Right lung (tissue), 5 donors: ENCODE measurements around the gene POLR3A. TPM values are rescaled to one million over a fixed set of nuclear protein-coding genes. Genes with fewer than 3 reads are reported as not detected.

Source experiments
- DNase-seq, 2 donors: peaks; one replicate each; pipeline ENCODE4 v3.0.0-alpha.2; 2013
- polyA plus RNA-seq, 5 donors: library from polyadenylated mRNA; unstranded; fragments of 120-200 nt; gene quantifications; one replicate each; pipeline versions ENCODE4 v1.2.1 to v1.2.3, GENCODE V29; 2013; ENCODE audit warnings: inconsistent platforms in 1 of 5, low replicate concordance in 1 of 5; ENCODE audit not compliant: insufficient read length in 5 of 5, insufficient read depth in 1 of 5

The POLR3A gene
- polyA plus RNA-seq, 5 donors = 14.7 to 20.8 (median 17.0) TPM

DNA sequence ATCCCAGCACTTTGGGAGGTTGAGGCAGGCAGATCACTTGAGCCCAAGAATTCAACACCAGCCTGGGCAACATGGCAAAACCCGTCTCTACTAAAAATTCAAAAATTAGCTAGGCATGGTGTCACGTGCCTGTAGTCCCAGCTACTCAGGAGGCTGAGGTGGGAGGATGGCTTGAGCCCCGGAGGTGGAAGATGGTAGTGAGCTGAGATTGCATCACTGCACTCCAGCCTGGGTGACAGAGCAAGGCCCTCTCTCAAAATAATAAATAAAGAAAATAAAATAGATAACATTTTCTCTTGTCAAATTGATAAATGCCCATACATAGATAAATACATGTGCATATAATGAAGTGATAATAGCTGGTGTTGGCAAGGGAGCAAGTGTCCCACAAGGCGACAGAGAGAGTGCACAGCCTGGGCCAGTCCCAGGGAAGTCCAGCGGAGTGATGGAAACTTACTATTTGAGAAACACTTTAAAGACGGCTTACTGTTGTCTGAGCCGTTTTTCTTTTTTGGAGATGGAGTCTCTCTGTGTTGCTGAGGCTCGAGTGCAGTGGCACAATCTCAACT lies 69.3 kb downstream of the POLR3A start:
- peak; percentile 80 to 81 for DNase-seq

- DNase-seq = peak; percentile 67 to 78
These were observed 69.9 kb downstream of the POLR3A start for GRCh38 chr10:77959384-77959783.

DNA sequence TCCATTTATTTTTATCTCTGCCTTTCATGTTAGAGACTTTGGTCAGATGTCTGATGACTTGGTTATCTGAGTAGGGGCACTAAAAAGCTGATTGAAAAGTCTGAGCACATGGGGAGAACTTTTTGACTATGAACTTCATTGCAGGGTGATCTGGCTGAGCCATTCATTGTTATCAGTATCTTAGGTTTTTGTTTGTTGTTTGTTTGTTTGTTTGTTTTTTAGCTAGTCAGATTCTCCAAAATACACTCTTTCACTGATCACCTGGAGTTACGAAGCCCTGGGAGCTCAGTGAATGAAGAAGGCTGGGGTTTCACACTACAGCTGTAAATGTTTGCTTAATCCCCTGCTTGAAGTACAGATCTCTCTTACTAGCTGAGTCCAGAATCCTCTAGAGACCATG lies 74.2 kb downstream of the POLR3A start:
- DNase-seq = no peak

- no peak for DNase-seq
These were observed 80.1 kb downstream of the POLR3A start for GRCh38 chr10:77949167-77949566.

- no peak for DNase-seq
These were observed 83.2 kb downstream of the POLR3A start for GRCh38 chr10:77946084-77946483.

- no peak for DNase-seq
These were observed 84.8 kb downstream of the POLR3A start for GRCh38 chr10:77944519-77944918.

DNA sequence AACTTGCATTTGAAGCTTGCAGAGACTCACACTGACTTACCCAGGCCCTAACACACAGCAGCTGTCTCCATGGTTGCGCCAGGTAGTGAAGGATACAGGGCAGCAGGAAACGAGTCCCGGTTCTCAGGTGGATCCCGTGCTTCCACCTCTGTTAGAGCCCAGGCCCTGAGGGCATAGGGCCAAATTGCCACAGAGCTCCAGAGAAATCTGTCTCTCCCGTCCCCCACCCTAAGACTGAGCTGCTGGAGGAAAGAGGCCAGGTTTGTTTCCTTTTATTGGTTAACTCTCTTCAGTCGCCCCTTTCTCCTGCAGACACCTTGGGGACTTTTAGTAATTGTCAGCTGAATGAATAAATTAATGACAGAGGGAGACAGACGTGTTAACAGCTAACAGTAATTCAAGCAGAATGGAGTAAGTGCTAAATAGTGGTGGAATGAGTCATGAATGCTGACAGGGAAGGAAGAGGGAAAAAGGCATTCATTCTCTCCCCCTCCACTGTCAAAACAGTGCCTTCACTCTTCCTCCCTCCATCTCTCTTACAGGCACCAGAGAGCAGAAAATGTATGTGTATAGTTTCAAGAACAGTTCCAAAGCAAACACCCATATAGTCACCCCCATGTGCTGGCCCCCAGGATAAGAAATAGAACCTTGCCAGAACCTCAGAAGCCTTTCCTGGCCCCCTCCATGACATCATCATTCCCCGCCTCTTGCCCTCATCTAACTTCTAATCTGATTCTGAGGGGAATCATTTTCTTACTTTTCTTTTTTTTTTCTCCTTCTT lies 86.0 kb downstream of the POLR3A start:
- DNase-seq = no peak

DNA sequence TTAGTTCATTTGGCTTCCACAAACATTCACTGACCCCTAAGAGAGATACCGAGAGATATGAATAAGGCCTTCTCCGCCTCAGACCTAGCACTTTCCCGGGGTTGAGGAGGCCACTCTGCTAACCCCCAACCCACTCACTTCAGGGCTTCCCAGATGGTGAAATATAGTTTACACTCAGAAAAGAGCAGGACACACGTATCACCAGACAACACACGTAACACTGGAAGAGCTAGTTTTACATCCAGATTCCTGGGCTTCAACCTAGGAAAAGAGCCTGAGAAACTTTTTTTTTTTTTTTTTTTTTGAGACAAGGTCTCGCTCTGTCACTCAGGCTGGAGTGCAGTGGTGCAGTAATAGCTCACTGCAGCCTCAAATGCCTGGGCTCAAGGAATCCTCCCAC lies 87.5 kb downstream of the POLR3A start:
- no peak for DNase-seq

GRCh38 chr10:77940627-77941026 lies 88.7 kb downstream of the POLR3A start:
- no peak for DNase-seq

DNA sequence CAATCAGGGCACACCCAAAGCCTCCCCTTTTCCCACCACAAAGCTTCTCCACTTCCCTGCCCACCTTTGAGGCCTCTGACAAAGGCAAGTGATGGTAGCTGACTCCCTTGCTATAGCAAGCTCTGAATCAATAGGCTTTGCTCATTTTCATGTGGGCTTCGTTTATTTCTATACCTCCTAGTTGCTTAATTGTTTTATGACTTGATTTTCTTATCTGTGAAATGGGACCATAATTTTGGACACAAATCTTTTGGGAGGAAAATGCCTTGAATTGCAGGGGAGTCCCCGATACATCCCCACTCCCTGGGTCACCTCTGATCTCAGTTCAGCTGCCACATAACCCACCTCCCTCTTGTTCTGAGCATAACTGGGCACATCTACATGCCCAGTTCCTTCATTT lies 89.1 kb downstream of the POLR3A start:
- no peak for DNase-seq

DNA sequence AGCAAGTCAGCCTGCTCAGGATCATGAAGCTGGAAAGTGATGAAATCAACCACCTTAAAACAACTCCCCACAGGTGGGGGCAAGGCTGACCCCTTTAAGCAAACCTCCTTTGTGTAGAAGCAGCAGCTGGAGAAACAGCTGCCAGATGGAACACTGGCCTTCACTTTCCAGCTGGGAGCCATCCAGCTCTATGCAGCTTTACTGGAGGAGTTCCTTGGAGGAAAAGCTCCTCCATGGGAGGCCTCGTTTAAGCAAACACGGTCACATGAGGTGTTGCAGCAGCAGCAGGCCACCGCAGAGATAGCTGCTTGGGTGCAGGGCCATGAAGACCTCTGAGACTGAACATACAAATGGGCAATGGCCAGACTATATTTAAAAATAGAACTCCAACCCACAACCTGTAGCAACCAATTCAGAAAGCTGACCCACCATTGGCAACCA lies 89.7 kb downstream of the POLR3A start:
- peak; percentile 76 to 80 for DNase-seq

DNA sequence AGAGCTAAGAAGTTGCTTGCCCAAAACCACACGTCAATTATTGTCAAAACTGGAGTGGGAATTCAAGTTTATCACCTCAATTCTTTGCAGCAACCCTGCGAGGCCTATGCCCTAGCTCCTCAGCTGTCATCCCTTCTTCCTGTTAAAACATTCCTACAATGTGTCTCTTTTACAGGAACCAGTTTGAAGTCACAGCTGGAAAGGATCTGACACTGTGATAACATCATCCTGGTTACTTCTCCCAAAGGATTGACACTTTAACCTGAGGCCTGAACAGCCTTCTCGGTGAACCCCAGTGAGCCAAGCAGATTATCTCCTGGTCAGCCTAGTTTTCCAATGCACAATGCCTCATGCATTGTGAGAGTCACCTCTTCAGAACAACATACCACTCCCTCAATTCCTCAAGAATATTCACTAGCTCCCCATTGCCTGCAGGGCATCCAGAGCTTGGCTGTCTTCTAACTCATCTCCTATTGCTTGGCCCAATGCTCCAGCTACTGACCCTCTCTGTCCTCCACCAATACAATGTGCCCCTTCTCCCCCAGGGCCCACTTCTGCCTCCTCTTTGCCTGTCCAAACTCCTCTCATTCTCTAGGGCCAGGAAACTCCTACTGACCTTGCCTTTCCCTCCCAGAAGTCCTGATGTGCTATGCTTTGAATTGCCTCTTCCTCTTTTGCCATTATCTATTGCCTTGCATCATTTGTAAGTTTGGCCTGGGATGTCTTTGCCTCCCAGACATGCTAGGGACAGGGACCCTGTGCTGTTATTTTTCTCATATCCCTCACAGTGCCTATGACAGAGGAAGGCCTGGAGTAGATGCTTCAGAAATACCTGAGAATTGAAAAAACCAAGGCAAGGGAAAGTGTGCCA lies 92.4 kb downstream of the POLR3A start:
- no peak for DNase-seq

DNA sequence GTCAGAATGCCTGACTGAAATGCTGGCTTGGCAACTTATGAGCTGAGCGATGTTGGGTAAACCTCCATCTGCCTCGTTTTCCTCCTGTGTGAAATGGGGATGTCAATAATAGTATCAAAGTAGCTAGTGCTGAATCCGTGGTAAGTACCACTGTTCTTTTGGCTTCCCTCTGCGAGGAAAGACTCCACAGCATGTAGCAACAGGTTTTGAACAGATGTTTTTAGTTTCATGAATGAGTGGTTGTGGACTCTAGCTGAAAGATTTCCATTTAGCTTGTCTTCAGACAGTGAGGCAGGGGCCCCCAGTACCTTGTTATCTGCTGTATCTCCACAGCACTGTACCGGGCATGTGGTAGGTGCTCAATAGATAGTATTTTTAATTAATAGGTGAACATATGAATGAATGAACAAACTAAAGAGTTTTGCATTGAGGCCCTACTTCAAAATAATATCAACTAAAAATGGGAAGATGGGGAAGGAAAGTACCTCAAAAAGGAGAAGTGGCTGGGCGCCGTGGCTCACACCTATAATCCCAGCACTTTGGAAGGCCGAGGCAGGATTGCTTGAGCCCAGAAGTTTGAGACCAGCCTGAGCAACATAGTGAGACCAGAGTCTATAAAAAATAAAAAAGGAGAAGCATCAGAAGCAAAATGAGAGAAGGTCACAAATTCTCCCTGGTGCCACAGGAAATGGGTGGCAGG lies 97.1 kb downstream of the POLR3A start:
- DNase-seq = no peak

GRCh38 chr10:77927402-77928246 lies 101.7 kb downstream of the POLR3A start:
- no peak for DNase-seq

DNA sequence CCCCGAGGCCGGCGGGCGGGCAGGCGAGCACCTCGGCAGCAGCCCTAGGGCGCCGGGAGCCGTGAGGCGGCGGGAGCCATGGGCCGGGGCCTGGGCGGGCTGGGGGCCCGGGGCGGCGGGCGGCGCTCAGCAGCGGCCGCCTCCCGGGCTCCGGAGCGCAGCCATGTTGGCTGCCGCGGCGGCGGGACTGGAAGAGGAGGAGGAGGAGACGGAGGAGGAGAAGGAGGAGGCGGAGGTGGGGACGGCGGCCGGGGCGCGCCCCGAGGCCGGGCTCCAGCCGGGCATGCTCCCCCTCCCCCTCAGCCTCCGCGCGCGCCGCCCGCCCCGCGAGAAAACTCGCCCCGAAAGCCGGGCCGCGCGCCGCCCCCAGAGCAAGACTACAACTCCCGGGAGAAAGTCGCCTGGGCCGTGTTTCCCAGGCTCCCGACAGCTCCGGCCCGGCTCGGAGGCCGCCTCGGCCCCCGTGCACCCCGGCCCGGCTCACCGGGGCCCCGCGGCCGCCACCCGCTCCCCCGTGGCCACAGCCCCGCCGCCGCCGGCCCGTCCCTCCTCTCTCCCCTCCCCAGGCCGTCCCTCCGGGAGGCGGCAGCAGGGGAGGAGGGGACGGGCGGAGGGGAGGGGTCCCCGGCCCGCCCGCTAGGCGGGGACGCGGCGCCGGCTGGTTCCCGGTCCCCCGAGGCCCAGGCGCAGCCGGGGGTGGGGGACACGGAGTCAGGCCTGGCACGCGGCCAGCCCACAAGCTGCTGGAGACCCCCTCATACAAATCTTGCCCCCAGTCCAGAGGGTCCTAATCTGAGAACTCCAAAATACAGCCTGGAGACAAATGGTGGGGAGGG lies 102.5 kb downstream of the POLR3A start, which contains the start of gene DLG5:
Gene DLG5 (minus strand): TSS at position 190 of the 836 bp plus-strand sequence. CDS start 235 bp downstream, outside the sequence.
- DNase-seq = peak; percentile 56 to 73

GRCh38 chr10:77925795-77926565 lies 103.3 kb downstream of the POLR3A start:
- DNase-seq = peak; percentile 49 to 51

DNA sequence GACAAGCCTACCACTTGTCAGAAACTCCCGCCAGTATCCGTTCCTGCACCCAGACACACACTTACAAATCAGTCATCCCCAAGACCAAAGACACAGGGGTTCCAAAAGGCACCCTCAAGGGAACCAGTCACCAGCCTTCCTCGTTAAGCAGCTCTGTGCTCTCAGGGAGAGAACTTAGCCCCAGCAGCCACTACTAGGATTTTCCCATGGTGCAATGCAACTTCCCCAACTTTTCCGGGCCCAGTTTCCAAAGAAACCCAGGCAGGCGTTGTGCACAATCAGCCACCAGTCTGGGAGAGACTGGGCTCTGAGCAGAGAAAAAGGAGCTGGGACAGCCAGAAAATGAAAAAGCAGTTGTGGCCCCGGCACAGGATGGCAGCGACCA lies 103.9 kb downstream of the POLR3A start:
- DNase-seq = peak in 1 of 2 donors; percentile 30

DNA sequence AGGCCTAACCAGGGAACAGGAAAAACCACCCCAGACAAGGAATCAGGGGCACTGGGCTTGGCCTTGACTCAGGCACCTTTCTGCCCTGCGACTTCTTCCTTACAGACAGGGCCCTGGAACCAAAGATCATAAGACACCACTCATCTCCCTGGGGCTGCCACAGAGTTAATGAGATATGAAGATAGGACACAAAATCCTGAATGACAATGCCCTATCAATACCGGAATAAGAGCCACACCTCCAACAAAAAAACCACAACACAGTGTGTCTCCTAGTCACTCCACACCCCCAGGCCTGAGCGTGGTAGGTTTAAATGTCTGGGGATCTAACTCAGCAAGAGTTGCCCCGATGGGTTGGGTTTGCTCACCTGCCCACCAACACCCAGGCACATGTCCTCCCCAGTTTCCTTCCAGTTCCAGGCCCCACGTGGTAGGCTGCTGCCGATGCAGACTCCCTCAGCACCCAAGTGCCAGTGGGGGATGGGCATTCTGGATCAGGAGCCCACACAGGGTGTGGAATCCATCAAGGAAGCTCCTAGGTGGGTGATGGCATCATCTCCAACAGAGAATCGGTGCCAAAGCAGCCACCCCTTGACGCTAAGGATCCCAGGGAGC lies 106.6 kb downstream of the POLR3A start:
- DNase-seq = no peak

DNA sequence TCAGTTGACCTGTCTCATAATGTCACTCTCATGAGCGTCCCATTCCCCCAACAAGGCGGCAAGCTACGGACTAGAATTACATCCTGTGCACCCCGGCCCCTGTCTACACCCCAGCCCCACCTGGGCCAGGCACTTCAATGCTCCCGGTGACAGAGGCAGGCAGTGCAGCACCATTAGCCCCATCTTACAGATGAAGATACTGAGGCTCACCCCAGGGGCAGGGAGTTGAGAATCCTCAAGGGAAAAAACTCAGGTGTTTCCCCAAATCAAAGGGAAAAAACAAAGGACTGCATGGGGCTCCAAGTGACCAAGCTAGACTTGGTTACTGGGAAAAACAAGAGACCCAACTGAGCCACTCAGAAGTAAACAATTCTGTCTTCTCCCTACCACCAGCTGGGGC lies 107.3 kb downstream of the POLR3A start:
- DNase-seq = no peak
